H9 (cell line): ENCODE measurements around the gene FBRSL1. TPM values are rescaled to one million over a fixed set of nuclear protein-coding genes. Genes with fewer than 3 reads are reported as not detected.
"Not testable (repeated sequence)": the region's sequence is repeated elsewhere in the genome, so short reads cannot be mapped to it uniquely, and the experiment has no call there.

Source experiments
- DNase-seq: peaks from one replicate; pipeline ENCODE4 v3.0.0-alpha.2; 2017
- H2AFZ ChIP-seq: one replicate; pipeline ENCODE4 v1.6.1; 2013; ENCODE audit warnings: mild to moderate bottlenecking, low read length, control low read depth, moderate library complexity
- H2AK5ac ChIP-seq: 2 replicates; pipeline ENCODE4 v1.6.1; 2013; ENCODE audit warnings: low read length, control low read depth, mixed read lengths; ENCODE audit not compliant: insufficient read length
- H2BK120ac ChIP-seq: one replicate; pipeline ENCODE4 v1.6.1; 2013; ENCODE audit warnings: low read depth, mild to moderate bottlenecking, low read length, control low read depth, inconsistent platforms; ENCODE audit not compliant: poor library complexity, severe bottlenecking
- H2BK12ac ChIP-seq: 2 replicates; pipeline ENCODE4 v1.6.1; 2013; ENCODE audit warnings: low read length, control low read depth, mixed read lengths, low read depth; ENCODE audit not compliant: insufficient read length
- H2BK15ac ChIP-seq: 2 replicates; pipeline ENCODE4 v1.6.1; 2013; ENCODE audit warnings: low read depth, low read length, control low read depth
- H2BK20ac ChIP-seq: one replicate; pipeline ENCODE4 v1.6.1; 2013; ENCODE audit warnings: low read depth, mild to moderate bottlenecking, low read length, control low read depth, inconsistent platforms; ENCODE audit not compliant: poor library complexity, severe bottlenecking
- H2BK5ac ChIP-seq: 2 replicates; pipeline ENCODE4 v1.6.1; 2013; ENCODE audit warnings: low read length, control low read depth, mixed read lengths; ENCODE audit not compliant: insufficient read length
- H3K14ac ChIP-seq: 2 replicates; pipeline ENCODE4 v1.6.1; 2013; ENCODE audit warnings: low read length, control low read depth; ENCODE audit not compliant: insufficient read depth
- H3K18ac ChIP-seq: 2 replicates; pipeline ENCODE4 v1.6.1; 2013; ENCODE audit warnings: low read depth, mild to moderate bottlenecking, mixed read lengths, low read length, control low read depth; ENCODE audit not compliant: insufficient read length
- H3K23ac ChIP-seq: 2 replicates; pipeline ENCODE4 v1.6.1; 2013; ENCODE audit warnings: low read length, control low read depth, mixed read lengths, low read depth; ENCODE audit not compliant: insufficient read length
- H3K23me2 ChIP-seq: 2 replicates; pipeline ENCODE4 v1.6.1; 2013; ENCODE audit warnings: low read depth, mild to moderate bottlenecking, mixed read lengths, low read length, control low read depth; ENCODE audit not compliant: insufficient read length, poor library complexity, severe bottlenecking
- H3K27ac ChIP-seq: 2 replicates; pipeline ENCODE4 v1.5.1; 2013; ENCODE audit warnings: low read length, control low read depth, mixed read lengths, low read depth; ENCODE audit not compliant: insufficient read length
- H3K27me3 ChIP-seq: 2 replicates; pipeline ENCODE4 v1.6.1; 2013; ENCODE audit warnings: low read length, control low read depth, inconsistent platforms; ENCODE audit not compliant: insufficient read depth
- H3K4ac ChIP-seq: 2 replicates; pipeline ENCODE4 v1.6.1; 2013; ENCODE audit warnings: low read depth, mild to moderate bottlenecking, control low read depth, inconsistent platforms, low read length, moderate library complexity
- H3K4me1 ChIP-seq: 2 replicates; pipeline ENCODE4 v1.6.1; 2013; ENCODE audit warnings: low read length, control low read depth, inconsistent platforms; ENCODE audit not compliant: insufficient read depth
- H3K4me2 ChIP-seq: 2 replicates; pipeline ENCODE4 v1.6.1; 2013; ENCODE audit warnings: low read length, control low read depth, mixed read lengths; ENCODE audit not compliant: insufficient read length, insufficient read depth
- H3K56ac ChIP-seq: 2 replicates; pipeline ENCODE4 v1.6.1; 2013; ENCODE audit warnings: low read depth, mild to moderate bottlenecking, mixed read lengths, low read length, control low read depth; ENCODE audit not compliant: insufficient read length
- H3K79me1 ChIP-seq: 2 replicates; pipeline ENCODE4 v1.6.1; 2013; ENCODE audit warnings: low read depth, mild to moderate bottlenecking, moderate library complexity, low read length, control low read depth, inconsistent platforms; ENCODE audit not compliant: insufficient read depth, poor library complexity, severe bottlenecking
- H3K79me2 ChIP-seq: 2 replicates; pipeline ENCODE4 v1.6.1; 2013; ENCODE audit warnings: low read length, control low read depth, inconsistent platforms; ENCODE audit not compliant: insufficient read depth
- H3K9ac ChIP-seq: 2 replicates; pipeline ENCODE4 v1.6.1; 2013; ENCODE audit warnings: low read length, control low read depth, mixed read lengths; ENCODE audit not compliant: insufficient read length; ENCODE audit errors: extremely low read depth
- H3K9me3 ChIP-seq: one replicate; pipeline ENCODE4 v1.6.1; 2013; ENCODE audit warnings: low read depth, low read length, inconsistent platforms; ENCODE audit not compliant: control insufficient read depth
- H3T11ph ChIP-seq: one replicate; pipeline ENCODE4 v1.6.1; 2013; ENCODE audit warnings: mild to moderate bottlenecking, low read length, control low read depth, inconsistent platforms
- H4K20me1 ChIP-seq: one replicate; pipeline ENCODE4 v1.6.1; 2013; ENCODE audit not compliant: control insufficient read depth, insufficient read length, insufficient read depth
- H4K5ac ChIP-seq: 2 replicates; pipeline ENCODE4 v1.6.1; 2013; ENCODE audit warnings: low read depth, mild to moderate bottlenecking, mixed read lengths, low read length, control low read depth; ENCODE audit not compliant: insufficient read length
- H4K8ac ChIP-seq: replicated peaks from 2 replicates; pipeline ENCODE4 v1.6.1; 2013; ENCODE audit warnings: low read length, control low read depth, mixed read lengths, low read depth; ENCODE audit not compliant: insufficient read length
- H4K91ac ChIP-seq: 2 replicates; pipeline ENCODE4 v1.6.1; 2013; ENCODE audit warnings: low read depth, mild to moderate bottlenecking, moderate library complexity, mixed read lengths, low read length, control low read depth; ENCODE audit not compliant: insufficient read length
- H3K27ac Mint-ChIP-seq, 3 experiments: 2 replicates in 2 of 3; 3 replicates in 1 of 3; pipeline ENCODE4 v1.8.0; 2020 to 2021; ENCODE audit warnings: mixed read lengths in 3 of 3, mild to moderate bottlenecking in 1 of 3, moderate library complexity in 1 of 3
- H3K27me3 Mint-ChIP-seq: 2 replicates; pipeline ENCODE4 v1.8.0; 2021; ENCODE audit warnings: low read depth, mild to moderate bottlenecking, moderate library complexity, mixed read lengths
- H3K36me3 Mint-ChIP-seq, 3 experiments: 2 replicates in 2 of 3; 3 replicates in 1 of 3; pipeline ENCODE4 v1.8.0; 2020 to 2021; ENCODE audit warnings: low read depth in 3 of 3, mixed read lengths in 3 of 3; ENCODE audit not compliant: insufficient read depth in 1 of 3
- H3K4me1 Mint-ChIP-seq, 2 experiments: 2 replicates each; pipeline ENCODE4 v1.8.0; 2020; ENCODE audit warnings: mixed read lengths in 2 of 2
- H3K4me3 Mint-ChIP-seq, 2 experiments: 2 replicates in 1 of 2; 3 replicates in 1 of 2; pipeline ENCODE4 v1.8.0; 2020 to 2021; ENCODE audit warnings: mild to moderate bottlenecking in 2 of 2, mixed read lengths in 2 of 2, moderate library complexity in 1 of 2
- H3K9me3 Mint-ChIP-seq, 2 experiments: 2 replicates in 1 of 2; 3 replicates in 1 of 2; pipeline ENCODE4 v1.8.0; 2020; ENCODE audit warnings: mild to moderate bottlenecking in 2 of 2, mixed read lengths in 2 of 2, moderate library complexity in 1 of 2
- WGBS: extraction: QIAGEN DNeasy Blood & Tissue Kit; methylation state at CpG from one replicate; pipeline ENCODE4 v1.1.7; 2013; ENCODE audit warnings: missing lambda C conversion rate, low lambda C conversion rate, mixed read lengths; ENCODE audit not compliant: insufficient read length; ENCODE audit errors: extremely low coverage; 5-methylcytosine and 5-hydroxymethylcytosine counted together
- total RNA-seq: library from RNA; stranded (reverse); gene quantifications from 2 replicates; pipeline ENCODE4 v1.2.1, GENCODE V29; 2021

The FBRSL1 gene
- total RNA-seq, 1 experiment from 2014 or later: 90.8 TPM

GRCh38 chr12:132464304-132464703 lies 25.6 kb upstream of the FBRSL1 start:
- H2BK5ac ChIP-seq, H4K8ac ChIP-seq, H4K91ac ChIP-seq, H3K23me2 ChIP-seq, H3K56ac ChIP-seq, H3K23ac ChIP-seq, H2BK120ac ChIP-seq, H3K79me1 ChIP-seq, H3K9me3 ChIP-seq, H4K5ac ChIP-seq, H3K14ac ChIP-seq, H3K4ac ChIP-seq, H4K20me1 ChIP-seq, H3K79me2 ChIP-seq, H3K18ac ChIP-seq, H3K9me3 Mint-ChIP-seq, H3K4me2 ChIP-seq, DNase-seq, H2BK15ac ChIP-seq, H3T11ph ChIP-seq, H2BK12ac ChIP-seq, H3K9ac ChIP-seq, H3K36me3 Mint-ChIP-seq, H3K27ac Mint-ChIP-seq, H3K4me1 ChIP-seq, H2AFZ ChIP-seq, H2BK20ac ChIP-seq, H2AK5ac ChIP-seq, H3K27ac ChIP-seq, H3K4me3 Mint-ChIP-seq, H3K4me1 Mint-ChIP-seq: not testable (repeated sequence)
- H3K27me3 ChIP-seq: peaks cover 21% of the 10 kb centered on the region; the same call in 1 of the 2 replicates
- no CpG with 5 or more reads among the region's 5 CpGs for WGBS
- H3K27me3 Mint-ChIP-seq: peaks cover 27% of the 10 kb centered on the region
